ENCODE data around the gene ANKAR.

The ANKAR gene

GRCh38 chr2:189661957-189662321 lies 12.5 kb upstream of the ANKAR start:
- TF ChIP-seq ZNF8 (CRISPR knock-in tag; IDR thresholded peaks at IDR 0.05) (no peak), BACH2 (CRISPR knock-in tag; IDR thresholded peaks at IDR 0.05; ENCODE audit: borderline replicate concordance) (no peak), SNAI2 (CRISPR knock-in tag; IDR thresholded peaks at IDR 0.05) (no peak), CREB5 (CRISPR knock-in tag; IDR thresholded peaks at IDR 0.05; ENCODE audit: low read depth) (no peak), ESRRG (CRISPR knock-in tag; IDR thresholded peaks at IDR 0.05) (no peak), ISL1 (CRISPR knock-in tag; IDR thresholded peaks at IDR 0.05) (no peak), ARNTL (CRISPR knock-in tag; IDR thresholded peaks at IDR 0.05; ENCODE audit: borderline replicate concordance, low read depth) (no peak), ZNF70 (CRISPR knock-in tag; IDR thresholded peaks at IDR 0.05) (no peak), OSR1 (CRISPR knock-in tag; IDR thresholded peaks at IDR 0.05) (no peak), TCF4 (CRISPR knock-in tag; IDR thresholded peaks at IDR 0.05; ENCODE audit: borderline replicate concordance) (no peak), TOX (CRISPR knock-in tag; IDR thresholded peaks at IDR 0.05; ENCODE audit: borderline replicate concordance) (no peak), ZC3H10 (CRISPR knock-in tag; IDR thresholded peaks at IDR 0.05) (no peak), ZFP30 (CRISPR knock-in tag; IDR thresholded peaks at IDR 0.05) (no peak), POU6F1 (CRISPR knock-in tag; IDR thresholded peaks at IDR 0.05; ENCODE audit: borderline replicate concordance, low read depth) (no peak), ZNF565 (CRISPR knock-in tag; conservative IDR thresholded peaks at IDR 0.05; ENCODE audit: low read depth) (no peak)
- no peak for ATAC-seq

- ATAC-seq = no peak
Observed at GRCh38 chr2:189662669-189663226, 11.7 kb upstream of the ANKAR start.

More at GRCh38 chr2:189662669-189663226, 11.7 kb upstream of the ANKAR start:
- no peak for TF ChIP-seq ZFP30 (CRISPR knock-in tag; IDR thresholded peaks at IDR 0.05)
- no peak for TF ChIP-seq RARB (CRISPR knock-in tag; IDR thresholded peaks at IDR 0.05)
- no peak for TF ChIP-seq ISL1 (CRISPR knock-in tag; IDR thresholded peaks at IDR 0.05)
- TF ChIP-seq ESRRG (CRISPR knock-in tag; IDR thresholded peaks at IDR 0.05) = no peak
- TF ChIP-seq ZNF70 (CRISPR knock-in tag; IDR thresholded peaks at IDR 0.05) = no peak
- no peak for TF ChIP-seq GLIS3 (CRISPR knock-in tag; IDR thresholded peaks at IDR 0.05)
- no peak for TF ChIP-seq OSR1 (CRISPR knock-in tag; IDR thresholded peaks at IDR 0.05)
- no peak for TF ChIP-seq BACH2 (CRISPR knock-in tag; IDR thresholded peaks at IDR 0.05; ENCODE audit: borderline replicate concordance)
- no peak for TF ChIP-seq CSRNP3 (CRISPR knock-in tag; IDR thresholded peaks at IDR 0.05)
- no peak for TF ChIP-seq ZC3H10 (CRISPR knock-in tag; IDR thresholded peaks at IDR 0.05)
- TF ChIP-seq CREB5 (CRISPR knock-in tag; IDR thresholded peaks at IDR 0.05; ENCODE audit: low read depth) = no peak
- TF ChIP-seq TSHZ2 (CRISPR knock-in tag; IDR thresholded peaks at IDR 0.05) = no peak
- no peak for TF ChIP-seq PATZ1 (CRISPR knock-in tag; IDR thresholded peaks at IDR 0.05; ENCODE audit: borderline replicate concordance)
- TF ChIP-seq SNAI2 (CRISPR knock-in tag; IDR thresholded peaks at IDR 0.05) = no peak
- no peak for TF ChIP-seq POU6F1 (CRISPR knock-in tag; IDR thresholded peaks at IDR 0.05; ENCODE audit: borderline replicate concordance, low read depth)
- no peak for TF ChIP-seq CSDC2 (CRISPR knock-in tag; IDR thresholded peaks at IDR 0.05)

All from SK-N-SH treated with all-trans-retinoic acid at 6 μM for 48 hours (cell line).